GM11168 (cell line): ENCODE data around the gene OTUD5.
"Not testable (repeated sequence)": the region's sequence is repeated elsewhere in the genome, so short reads cannot be mapped to it uniquely, and the experiment has no call there.

Experiments used
- in situ Hi-C: fragments of 300-500 bp; cut with MboI; formaldehyde crosslinking; loops from one replicate; pipeline ENCODE4 v1.12.0; 2022; ENCODE audit warnings: low sequenced_read_pairs; ENCODE audit not compliant: unreplicated experiment

OTUD5 gene, protein sequence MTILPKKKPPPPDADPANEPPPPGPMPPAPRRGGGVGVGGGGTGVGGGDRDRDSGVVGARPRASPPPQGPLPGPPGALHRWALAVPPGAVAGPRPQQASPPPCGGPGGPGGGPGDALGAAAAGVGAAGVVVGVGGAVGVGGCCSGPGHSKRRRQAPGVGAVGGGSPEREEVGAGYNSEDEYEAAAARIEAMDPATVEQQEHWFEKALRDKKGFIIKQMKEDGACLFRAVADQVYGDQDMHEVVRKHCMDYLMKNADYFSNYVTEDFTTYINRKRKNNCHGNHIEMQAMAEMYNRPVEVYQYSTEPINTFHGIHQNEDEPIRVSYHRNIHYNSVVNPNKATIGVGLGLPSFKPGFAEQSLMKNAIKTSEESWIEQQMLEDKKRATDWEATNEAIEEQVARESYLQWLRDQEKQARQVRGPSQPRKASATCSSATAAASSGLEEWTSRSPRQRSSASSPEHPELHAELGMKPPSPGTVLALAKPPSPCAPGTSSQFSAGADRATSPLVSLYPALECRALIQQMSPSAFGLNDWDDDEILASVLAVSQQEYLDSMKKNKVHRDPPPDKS

GRCh38 chrX:48957477-48957826, at the start of gene OTUD5:
Gene OTUD5 (minus strand): TSS chrX:48957607. CDS start chrX:48957570, 37 bp downstream.
- in situ Hi-C loops: no loop called here

DNA sequence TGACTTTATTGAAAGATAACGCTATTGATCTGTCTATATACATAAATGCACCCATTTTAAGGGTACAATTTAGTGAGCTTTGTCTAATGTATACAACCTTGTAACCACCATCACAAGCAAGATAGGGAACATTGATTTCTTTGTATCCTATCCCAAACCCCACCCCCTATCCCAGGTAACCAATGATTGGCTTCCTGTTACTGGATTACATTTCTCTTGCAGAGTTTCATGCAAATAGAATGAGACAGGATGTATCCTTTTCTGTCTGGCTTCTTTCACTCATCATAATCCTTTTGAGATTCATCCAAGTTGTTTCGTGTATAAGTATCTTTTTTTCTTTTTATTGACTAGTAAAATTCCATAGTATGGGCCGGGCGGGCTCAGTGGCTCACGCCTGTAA, 46.3 kb upstream of the OTUD5 start:
- in situ Hi-C loops: no loop called here

- in situ Hi-C loops: no loop called here
Measured at GRCh38 chrX:49002091-49002935, 44.9 kb upstream of the OTUD5 start, which contains the start of gene GRIPAP1. Gene GRIPAP1 (minus strand): TSS chrX:49002264. CDS start chrX:49002229, 35 bp downstream.

- in situ Hi-C loops: no loop called here
Measured at GRCh38 chrX:49001521-49002090, 44.2 kb upstream of the OTUD5 start.

GRCh38 chrX:49000636-49001035, 43.2 kb upstream of the OTUD5 start:
- in situ Hi-C loops: no loop called here

DNA sequence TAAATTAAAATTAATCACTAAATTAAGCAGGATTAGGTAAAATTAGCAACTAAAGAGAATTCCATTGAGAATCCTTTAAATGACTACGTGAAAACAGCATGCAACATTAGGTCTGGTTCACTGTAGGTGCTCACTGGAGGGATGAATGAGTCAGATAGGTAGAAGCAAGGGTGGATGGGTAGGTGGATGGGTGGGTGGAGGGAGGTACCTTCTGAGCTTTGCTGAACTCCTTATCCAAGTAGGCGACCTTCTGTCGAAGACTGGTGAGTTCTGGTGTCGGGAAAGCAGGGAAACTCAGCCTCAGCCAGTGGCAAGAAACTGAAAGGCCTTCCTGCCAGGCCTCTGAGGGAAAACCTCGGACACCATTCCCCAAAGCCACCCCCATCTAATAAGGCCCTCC, 41.6 kb upstream of the OTUD5 start:
- in situ Hi-C loops: no loop called here

- in situ Hi-C loops: no loop called here
Measured at GRCh38 chrX:48998391-48998790, 41.0 kb upstream of the OTUD5 start.

DNA sequence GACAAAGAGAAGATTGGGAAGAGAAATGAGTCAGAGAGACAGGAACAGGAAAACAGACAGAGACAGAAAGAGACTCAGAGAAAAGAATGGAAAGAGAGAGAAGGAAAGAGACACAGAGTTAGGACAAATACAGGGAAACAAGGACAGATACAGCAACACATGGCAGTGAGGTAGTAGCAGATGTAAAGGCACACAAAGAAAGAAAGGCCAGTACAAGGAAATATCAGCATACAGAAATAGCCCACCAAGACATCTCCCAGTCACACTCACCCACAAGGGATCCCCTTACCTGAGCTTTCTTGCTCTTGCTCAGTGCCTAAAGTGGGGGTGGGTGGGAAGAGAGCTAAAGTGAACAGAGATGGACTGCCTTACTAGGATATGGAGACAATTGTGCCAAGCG, 40.5 kb upstream of the OTUD5 start:
- in situ Hi-C loops: no loop called here

DNA sequence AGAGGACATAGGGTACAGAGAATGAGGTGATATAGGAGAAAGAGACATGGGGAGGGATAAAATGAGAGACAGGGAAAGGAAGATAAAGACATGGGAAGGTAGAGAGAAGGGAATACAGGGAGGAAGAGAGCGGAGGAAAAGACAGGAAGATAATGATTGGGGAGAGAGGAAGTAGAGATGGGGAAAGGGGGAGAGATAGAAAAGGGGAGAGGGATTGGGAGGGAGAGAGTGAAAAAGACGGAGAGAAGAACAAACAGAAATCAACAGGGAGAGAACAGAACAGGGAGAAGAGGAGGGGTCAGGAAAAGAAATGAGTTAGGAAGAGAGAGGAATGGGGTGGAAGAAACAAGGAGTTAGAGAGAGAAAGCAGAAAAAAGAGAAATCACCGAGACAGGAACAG, 40.0 kb upstream of the OTUD5 start:
- in situ Hi-C loops: no loop called here

GRCh38 chrX:48996969-48997368, 39.6 kb upstream of the OTUD5 start:
- in situ Hi-C loops: no loop called here

DNA sequence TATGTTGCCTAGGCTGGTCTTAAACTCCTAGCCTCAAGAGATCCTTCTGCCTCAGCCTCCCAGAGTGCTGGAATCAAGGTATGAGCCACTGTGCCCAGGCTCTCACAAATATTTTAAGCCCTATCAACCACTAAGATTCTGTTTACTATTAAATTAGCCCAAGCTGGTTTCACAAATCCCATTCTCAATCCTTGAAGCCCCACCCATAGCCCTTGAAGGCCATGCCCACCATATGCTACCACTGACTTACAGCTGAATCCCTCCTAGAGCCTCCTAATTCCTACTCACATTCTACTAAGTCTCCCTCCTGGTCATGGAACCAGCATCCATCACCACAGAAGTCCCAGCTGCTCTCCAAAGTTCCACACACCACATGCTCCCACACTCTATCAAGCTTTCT, 34.9 kb upstream of the OTUD5 start:
- in situ Hi-C loops: no loop called here

GRCh38 chrX:48989483-48989882, 32.1 kb upstream of the OTUD5 start:
- in situ Hi-C loops: no loop called here

DNA sequence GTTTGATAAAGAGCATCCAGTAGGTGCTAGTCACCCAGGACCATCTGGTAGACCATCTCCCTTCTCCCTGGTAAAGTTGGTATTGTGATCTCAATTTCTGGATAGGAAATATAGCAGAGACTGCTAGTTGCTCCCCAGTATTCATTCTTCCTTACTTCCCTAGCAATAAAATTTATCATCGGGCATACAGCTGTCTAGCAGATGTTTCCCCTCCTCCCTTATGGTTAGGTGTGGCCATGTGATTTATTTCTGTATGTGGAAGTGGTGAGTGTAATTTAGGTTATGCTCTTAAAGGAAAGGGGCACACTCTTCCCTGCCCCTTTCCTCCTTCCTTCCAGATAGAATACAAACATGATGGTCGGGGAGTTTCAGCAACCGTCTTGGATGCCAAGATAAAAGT, 26.5 kb upstream of the OTUD5 start:
- in situ Hi-C loops: no loop called here

DNA sequence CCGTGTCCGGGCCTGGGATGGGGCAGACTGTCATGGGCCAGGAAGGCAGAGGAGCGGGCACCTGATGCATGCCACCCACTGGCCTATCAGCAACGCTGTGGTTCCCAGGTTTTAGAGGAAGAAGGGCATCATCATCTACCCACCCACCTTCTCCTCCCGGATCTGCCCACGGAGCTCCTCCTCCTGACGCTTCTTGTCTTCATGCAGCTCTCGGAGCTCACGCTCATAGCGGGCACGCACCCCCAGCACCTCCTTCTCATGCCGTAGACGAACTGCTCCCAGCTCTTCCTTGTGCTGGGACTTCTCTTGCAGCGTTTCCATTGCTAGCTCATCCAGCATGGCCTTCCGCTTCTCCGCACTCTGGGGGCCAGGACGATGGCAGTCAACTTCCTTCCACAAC, 25.7 kb upstream of the OTUD5 start:
- in situ Hi-C loops: no loop called here

GRCh38 chrX:48981178-48981577, 23.8 kb upstream of the OTUD5 start:
- in situ Hi-C loops: no loop called here

DNA sequence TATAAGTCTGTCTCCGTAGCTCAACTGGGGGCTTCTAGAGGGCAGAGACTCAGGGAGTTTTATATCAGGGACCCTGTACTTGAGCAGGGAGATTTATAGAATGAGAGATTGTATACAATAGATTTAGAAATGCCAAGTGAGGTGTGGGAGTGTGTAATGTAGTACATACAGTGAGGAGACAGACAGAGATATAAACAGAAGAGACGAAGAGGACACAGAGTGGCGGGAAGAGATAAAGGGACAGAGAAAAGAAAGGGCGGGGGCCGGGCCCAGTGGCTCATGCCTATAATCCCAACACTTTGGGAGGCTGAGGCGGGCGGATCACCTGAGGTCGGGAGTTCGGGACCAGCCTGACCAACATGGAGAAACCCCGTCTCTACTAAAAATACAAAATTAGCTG, 22.9 kb upstream of the OTUD5 start:
- in situ Hi-C loops: not testable (repeated sequence)

- in situ Hi-C loops: no loop called here
Measured at GRCh38 chrX:48978226-48978625, 20.8 kb upstream of the OTUD5 start.

DNA sequence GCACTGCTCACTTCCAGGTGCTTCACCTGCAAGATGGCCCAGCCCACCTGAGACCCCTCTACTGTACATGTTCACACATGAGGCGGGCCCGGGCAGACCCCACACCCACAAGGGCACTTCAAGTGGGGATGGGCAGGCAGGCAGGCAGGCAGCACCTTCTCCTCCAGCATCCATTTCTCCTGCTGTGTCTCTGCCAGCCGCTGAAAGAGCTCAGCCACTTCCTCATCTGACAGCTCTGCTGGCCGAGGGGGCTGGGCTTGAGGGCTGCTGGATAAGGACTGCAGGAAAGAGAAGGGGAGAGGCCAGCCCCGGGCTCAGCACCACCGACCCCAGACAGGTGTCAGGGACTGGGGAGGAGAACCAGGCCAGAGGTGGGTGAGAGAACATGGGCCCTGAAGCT, 18.7 kb upstream of the OTUD5 start:
- in situ Hi-C loops: no loop called here

GRCh38 chrX:48975541-48975940, 18.1 kb upstream of the OTUD5 start:
- in situ Hi-C loops: no loop called here

GRCh38 chrX:48975041-48975440, 17.6 kb upstream of the OTUD5 start:
- in situ Hi-C loops: no loop called here

- in situ Hi-C loops: no loop called here
Measured at GRCh38 chrX:48974574-48974973, 17.2 kb upstream of the OTUD5 start.
